Activated naive CD4-positive, alpha-beta T cell treated with anti-CD3 and anti-CD28 coated beads, Interleukin-2, amount 50 U/mL, for 72 hours (primary cell): ENCODE data around the gene TSR3. TPM values are rescaled to one million over a fixed set of nuclear protein-coding genes. Genes with fewer than 3 reads are reported as not detected.

Experiments used
- ATAC-seq, 2 donors: fragments of 150-1000 bp; cut with Tn5 transposase; 2 replicates each; pipeline ENCODE4 v1.10.0; 2021; ENCODE audit warnings: mild to moderate bottlenecking in 2 of 2, moderate library complexity in 2 of 2
- DNase-seq, 2 donors: peaks; one replicate each; pipeline ENCODE4 v3.0.0; 2021 to 2022; ENCODE audit warnings: low spot score in 2 of 2
- H3K27ac Mint-ChIP-seq, 2 donors: one replicate each; pipeline ENCODE4 v1.8.0; 2022; ENCODE audit warnings: mild to moderate bottlenecking in 2 of 2, mixed read lengths in 2 of 2
- H3K36me3 Mint-ChIP-seq, 2 donors: one replicate each; pipeline ENCODE4 v1.8.0; 2022; ENCODE audit warnings: mixed read lengths in 2 of 2
- H3K9me3 Mint-ChIP-seq, 2 donors: one replicate each; pipeline ENCODE4 v1.8.0; 2022; ENCODE audit warnings: mixed read lengths in 2 of 2
- total RNA-seq, 2 donors: library from RNA; stranded (reverse); gene quantifications; one replicate each; pipeline ENCODE4 v1.2.3, GENCODE V29; 2022

TSR3 gene
- total RNA-seq, 2 donors from 2014 or later = 34.4 to 50.8 TPM

DNA sequence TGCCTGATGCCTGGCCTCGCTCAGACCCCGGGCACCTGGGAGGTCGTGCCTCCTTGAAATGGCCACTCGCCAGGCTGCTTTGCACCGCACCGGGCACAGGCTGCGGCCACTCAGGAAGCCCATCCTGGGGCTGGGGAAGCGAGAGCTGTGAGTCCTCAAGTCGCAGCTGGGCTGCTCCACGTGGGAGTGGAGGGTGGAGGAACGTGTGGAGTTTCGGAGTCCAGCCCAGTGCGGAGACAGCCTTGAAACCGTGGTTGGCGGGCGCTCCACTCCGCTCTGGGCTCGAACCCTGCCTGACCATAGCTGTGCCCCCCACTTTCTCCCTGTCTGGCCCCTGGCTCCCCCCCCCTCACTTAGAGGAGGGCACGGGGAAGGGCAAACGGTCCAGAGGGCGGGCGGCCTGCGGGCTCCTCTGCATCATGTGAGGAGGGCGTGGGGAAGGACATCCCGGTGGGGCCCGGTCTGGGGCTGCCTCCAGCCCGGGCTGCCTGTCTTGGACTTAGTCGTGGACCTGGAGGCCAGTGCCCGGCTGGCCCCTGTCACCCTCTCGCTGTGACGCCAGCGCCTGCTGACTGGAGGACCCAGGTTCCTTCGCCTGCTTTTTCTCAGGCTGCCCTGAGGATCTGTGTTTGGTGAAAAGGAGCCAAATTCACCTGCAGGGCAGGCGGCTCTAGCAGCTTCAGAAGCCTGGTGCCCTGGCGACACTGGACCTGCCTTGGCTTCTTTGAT is 39.8 kb downstream of the TSR3 start:
- H3K36me3 Mint-ChIP-seq = peaks cover 14 to 26% of the 10 kb centered on the region in 2 donors
- no peaks in the 10 kb centered on the region for H3K9me3 Mint-ChIP-seq
- peak overlapping the region; percentile 92 to 96 for H3K27ac Mint-ChIP-seq
- ATAC-seq (no peak), DNase-seq (no peak)

DNA sequence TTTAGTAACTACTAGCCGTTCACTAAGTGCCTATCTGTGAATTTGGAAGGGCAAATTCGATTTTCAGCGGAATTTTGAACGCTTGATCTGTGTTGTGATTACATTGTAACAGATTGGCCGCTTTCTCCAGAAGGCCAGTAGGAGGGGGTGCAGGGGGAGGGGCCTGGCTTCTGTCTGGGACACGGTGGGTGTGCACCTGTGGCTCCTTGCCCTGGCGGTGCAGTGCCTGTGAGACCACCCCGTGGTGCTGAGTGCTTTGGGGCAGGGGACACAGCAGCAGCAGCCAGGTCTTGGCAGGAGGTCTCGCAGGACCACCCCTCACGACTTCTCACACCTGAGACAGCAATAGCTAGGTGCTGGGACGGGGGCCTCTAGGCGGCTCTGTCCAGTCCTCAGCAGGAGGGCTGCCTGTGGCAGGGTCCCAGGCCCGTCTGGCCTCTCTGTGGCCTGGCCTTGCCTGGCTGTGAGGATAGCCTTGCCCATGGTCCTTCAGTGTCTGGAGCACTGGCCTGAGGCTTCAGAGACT is 40.4 kb downstream of the TSR3 start:
- Mint-ChIP-seq H3K27ac (peak overlapping the region; percentile 92 to 96), H3K36me3 (peaks cover 14 to 26% of the 10 kb centered on the region in 2 donors), H3K9me3 (no peaks in the 10 kb centered on the region)
- ATAC-seq (no peak), DNase-seq (no peak)

GRCh38 chr16:1310832-1311200 is 40.9 kb downstream of the TSR3 start:
- Mint-ChIP-seq H3K9me3 (no peaks in the 10 kb centered on the region), H3K36me3 (peaks cover 14 to 22% of the 10 kb centered on the region in 2 donors), H3K27ac (peak overlapping the region; percentile 92 to 96)
- ATAC-seq = no peak
- no peak for DNase-seq

DNA sequence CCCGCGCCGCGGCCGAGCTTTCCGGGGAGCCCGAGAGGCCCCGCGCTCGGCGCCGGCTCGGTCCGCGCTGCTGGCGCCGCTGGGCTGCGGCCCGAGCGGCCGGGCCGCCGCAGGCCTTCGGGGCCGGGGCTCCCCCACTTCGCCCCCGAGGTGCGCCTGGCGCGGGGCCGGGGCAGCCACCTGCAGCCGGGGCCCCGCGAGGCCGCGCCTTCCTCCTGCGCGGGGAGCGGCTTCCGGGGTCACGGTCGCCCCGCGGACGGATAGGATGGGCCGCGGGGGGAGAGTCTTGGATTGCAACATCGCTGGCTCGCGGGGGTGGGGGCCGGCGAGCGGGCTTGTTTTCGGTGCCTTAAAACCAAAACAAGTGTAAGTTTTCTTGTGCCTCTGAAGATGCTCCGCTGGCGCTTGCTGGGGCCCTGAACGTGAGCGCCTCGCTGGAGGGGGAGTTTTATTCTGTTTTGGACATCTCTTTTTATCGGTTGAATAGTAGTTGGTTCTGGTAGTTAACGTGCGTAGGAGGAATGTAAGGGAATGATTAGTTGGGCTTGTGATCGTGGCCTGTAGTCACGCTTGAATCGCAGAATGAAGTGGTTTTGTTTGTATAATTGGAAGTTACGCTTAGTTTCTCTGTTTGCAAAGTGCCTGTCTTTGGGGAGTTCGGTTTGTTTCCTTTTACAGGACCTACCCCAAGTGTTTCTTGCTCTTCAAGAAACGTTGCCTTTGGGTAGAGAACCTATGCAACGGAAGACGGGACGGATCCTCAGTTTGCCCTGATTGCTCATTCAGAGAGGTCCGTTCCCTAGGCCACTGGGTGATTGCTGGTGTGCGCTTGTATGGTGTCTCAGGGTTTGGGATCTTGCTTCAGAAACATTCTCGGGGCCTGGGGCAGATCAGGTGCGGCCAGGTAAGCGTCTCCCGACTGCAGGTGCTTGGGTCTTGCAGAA is 41.5 kb downstream of the TSR3 start:
- no peaks in the 10 kb centered on the region for H3K9me3 Mint-ChIP-seq
- H3K36me3 Mint-ChIP-seq = peaks cover 14 to 19% of the 10 kb centered on the region in 2 donors
- peak; percentile 58 to 72 for DNase-seq
- H3K27ac Mint-ChIP-seq = peak overlapping the region; percentile 92 to 96
- peak; percentile 6 to 21 for ATAC-seq

DNA sequence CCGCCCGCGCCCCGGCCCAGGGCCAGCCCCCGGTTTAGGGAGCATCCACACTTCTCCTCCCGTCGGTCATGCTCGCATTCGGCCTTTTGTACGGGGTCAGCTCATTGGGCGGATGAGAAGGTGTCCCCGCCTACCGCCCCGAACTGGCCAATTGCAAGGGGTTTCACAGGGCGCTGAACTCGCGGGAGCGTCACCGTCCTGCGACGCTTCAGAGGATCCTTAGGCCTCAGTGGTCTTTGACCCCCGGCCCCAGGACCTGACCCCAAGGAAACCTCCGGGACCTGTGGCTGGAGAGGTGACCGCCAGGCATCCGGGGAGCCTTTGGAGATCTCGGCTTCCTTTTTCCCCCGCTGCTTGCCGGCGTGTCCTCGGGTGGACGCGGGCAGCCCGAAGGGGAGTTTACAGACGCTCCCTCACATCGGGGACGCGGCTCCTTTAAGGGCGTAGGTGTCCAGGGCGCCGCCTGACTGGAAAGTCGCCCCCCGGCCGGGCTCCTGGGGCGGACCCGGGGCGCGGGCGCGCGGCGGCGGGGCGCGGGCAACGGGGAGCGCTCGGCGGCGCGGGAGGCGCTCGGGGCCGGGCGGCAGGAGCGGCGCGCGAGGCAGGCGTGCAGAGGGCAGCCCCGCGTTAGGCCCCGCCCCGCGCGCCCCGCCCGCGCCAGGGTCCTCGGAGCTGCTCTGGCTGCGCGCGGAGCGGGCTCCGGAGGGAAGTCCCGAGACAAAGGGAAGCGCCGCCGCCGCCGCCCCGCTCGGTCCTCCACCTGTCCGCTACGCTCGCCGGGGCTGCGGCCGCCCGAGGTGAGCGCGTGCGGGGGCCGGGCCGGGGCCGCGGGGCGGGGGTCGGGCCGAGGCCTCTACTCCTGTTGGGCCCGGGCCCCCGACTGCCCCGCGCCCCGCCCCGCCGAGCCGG is 42.4 kb downstream of the TSR3 start, which contains the start of gene UBE2I:
TSS of gene UBE2I (plus strand) at position 660 of the 909 bp plus-strand sequence. CDS start 4,395 bp downstream, outside the sequence.
- DNase-seq (peak; percentile 94 to 100), ATAC-seq (peak; percentile 67 to 85)
- Mint-ChIP-seq H3K36me3 (peaks cover 14 to 17% of the 10 kb centered on the region in 2 donors), H3K27ac (peak within 1 kb of the TSS; percentile 95 to 100), H3K9me3 (no peaks in the 10 kb centered on the region)

- peak; percentile 53 to 56 for ATAC-seq
- Mint-ChIP-seq H3K36me3 (peaks cover 14 to 15% of the 10 kb centered on the region in 2 donors), H3K27ac (peak overlapping the region; percentile 66 to 95), H3K9me3 (no peaks in the 10 kb centered on the region)
- DNase-seq = peak in 1 of 2 donors; percentile 86
Observed at GRCh38 chr16:1308036-1308976, 43.4 kb downstream of the TSR3 start.

DNA sequence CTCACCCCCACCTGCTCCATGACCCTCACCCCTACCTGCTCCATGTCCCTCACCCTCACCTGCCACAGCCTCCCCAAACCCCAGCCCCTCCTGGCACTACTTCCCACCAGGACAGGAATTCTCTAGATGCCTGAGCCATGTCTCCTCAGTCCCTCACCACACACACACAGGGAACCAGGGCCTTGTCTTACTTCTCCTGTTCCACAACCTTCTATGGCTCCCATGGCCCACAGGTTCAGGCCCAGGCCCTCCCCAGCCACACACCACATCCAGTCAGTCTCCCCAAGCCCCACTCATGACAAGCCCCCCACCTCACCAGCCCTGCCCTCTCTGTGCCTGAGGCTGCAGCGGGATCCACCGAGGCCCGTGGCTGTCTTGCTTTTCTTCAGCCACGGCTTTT is 45.3 kb downstream of the TSR3 start:
- Mint-ChIP-seq H3K9me3 (no peaks in the 10 kb centered on the region), H3K27ac (peak overlapping the region in 1 of 2 donors; percentile 55), H3K36me3 (peaks cover 14 to 15% of the 10 kb centered on the region in 2 donors)
- DNase-seq (no peak), ATAC-seq (no peak)

- peaks cover 10% of the 10 kb centered on the region in 2 donors for H3K36me3 Mint-ChIP-seq
- DNase-seq (no peak), ATAC-seq (no peak)
- H3K27ac Mint-ChIP-seq = peak overlapping the region in 1 of 2 donors; percentile 55
- H3K9me3 Mint-ChIP-seq = no peaks in the 10 kb centered on the region
Observed at GRCh38 chr16:1305823-1306222, 45.9 kb downstream of the TSR3 start.

GRCh38 chr16:1301562-1301961 is 50.1 kb downstream of the TSR3 start:
- DNase-seq (no peak), ATAC-seq (no peak)
- Mint-ChIP-seq H3K27ac (no peak overlapping the region), H3K36me3 (no peaks in the 10 kb centered on the region), H3K9me3 (no peaks in the 10 kb centered on the region)

GRCh38 chr16:1300664-1301476 is 50.8 kb downstream of the TSR3 start:
- H3K36me3 Mint-ChIP-seq = no peaks in the 10 kb centered on the region
- H3K27ac Mint-ChIP-seq = no peak overlapping the region
- no peaks in the 10 kb centered on the region for H3K9me3 Mint-ChIP-seq
- ATAC-seq (peak; percentile 48 to 79), DNase-seq (peak; percentile 79 to 90)

- Mint-ChIP-seq H3K36me3 (no peaks in the 10 kb centered on the region), H3K9me3 (no peaks in the 10 kb centered on the region), H3K27ac (no peak overlapping the region)
- ATAC-seq = no peak
- no peak for DNase-seq
Observed at GRCh38 chr16:1299868-1300203, 51.8 kb downstream of the TSR3 start.
